HFF-Myc (cell line): ENCODE measurements around the gene SPG11.

ENCODE experiments used
- DNase-seq: peaks from one replicate; pipeline ENCODE4 v3.0.0-alpha.2; 2011; ENCODE audit warnings: low read depth; ENCODE audit errors: extremely low read depth
- H3K4me3 ChIP-seq: replicated peaks from 2 replicates; pipeline ENCODE4 v1.5.1; 2011; ENCODE audit warnings: low read depth, mild to moderate bottlenecking, control low read depth, low read length
- TF ChIP-seq, protein P1 (sequence below): IDR thresholded peaks from 2 replicates; pipeline ENCODE4 v1.5.1; 2012; ENCODE audit warnings: mild to moderate bottlenecking, low read depth, low read length, control low read depth; ENCODE audit errors: missing control alignments

Gene SPG11

DNA sequence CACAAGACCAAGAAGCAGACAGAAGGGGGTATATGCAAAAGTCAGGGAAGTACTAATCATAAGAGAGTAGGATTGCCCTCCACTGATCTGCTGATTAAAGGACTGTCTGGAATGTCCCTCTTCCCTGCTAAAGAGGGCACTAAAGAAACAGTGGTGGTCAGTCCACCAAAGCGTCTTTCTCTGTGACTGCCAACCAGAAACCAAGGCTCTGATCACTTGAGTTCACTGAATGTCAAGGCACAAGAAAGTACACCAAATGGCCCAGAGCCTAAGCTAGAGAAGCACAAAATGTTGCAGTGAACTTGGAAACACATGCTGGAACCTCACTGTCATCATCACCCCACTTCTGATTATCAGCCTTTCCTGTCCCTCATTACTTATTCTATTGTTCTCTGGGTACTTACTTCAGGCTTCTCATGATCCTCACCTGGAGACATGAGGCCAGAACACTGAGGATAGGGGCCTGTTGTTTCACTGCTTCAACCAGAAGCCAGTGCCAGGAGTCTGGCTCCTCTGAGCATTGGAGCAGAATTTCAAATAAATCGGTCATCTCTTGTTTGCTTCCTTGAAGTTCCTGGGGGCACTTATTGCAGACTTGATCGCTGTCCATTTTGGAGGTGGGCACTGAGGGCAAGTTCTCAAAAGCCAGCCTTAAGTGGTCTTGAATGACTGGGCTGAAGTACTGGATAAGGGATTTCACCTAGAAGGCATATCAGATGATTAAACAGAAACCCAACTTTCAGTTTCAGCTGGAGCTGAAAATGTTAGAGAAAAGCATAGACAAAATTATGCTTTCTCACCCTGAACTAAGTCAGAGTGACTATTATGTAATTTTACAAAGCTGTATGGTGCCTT lies 67.6 kb downstream of the SPG11 start:
- TF ChIP-seq, protein P1, sequence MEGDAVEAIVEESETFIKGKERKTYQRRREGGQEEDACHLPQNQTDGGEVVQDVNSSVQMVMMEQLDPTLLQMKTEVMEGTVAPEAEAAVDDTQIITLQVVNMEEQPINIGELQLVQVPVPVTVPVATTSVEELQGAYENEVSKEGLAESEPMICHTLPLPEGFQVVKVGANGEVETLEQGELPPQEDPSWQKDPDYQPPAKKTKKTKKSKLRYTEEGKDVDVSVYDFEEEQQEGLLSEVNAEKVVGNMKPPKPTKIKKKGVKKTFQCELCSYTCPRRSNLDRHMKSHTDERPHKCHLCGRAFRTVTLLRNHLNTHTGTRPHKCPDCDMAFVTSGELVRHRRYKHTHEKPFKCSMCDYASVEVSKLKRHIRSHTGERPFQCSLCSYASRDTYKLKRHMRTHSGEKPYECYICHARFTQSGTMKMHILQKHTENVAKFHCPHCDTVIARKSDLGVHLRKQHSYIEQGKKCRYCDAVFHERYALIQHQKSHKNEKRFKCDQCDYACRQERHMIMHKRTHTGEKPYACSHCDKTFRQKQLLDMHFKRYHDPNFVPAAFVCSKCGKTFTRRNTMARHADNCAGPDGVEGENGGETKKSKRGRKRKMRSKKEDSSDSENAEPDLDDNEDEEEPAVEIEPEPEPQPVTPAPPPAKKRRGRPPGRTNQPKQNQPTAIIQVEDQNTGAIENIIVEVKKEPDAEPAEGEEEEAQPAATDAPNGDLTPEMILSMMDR: no peak
- DNase-seq: no peak
- H3K4me3 ChIP-seq: no peak overlapping the region

DNA sequence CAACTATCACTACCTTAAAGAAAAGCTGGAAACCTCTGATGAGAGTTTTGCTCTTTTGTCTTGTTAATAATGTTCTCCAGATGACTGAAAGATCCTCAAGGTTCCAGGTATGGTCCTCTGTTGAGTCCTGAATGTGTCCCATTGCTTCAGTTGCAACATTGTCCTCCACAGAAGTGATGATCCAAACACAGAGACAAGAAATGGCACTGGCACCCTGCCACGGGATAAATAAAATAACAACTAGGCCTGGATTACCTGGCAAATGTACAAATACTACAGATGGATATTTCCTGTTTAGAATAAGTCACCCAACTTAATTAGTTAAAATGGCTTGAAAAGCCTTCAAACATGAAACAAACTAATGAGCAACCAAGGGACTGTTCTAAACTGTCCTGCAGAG lies 68.2 kb downstream of the SPG11 start:
- no peak for DNase-seq
- TF ChIP-seq, protein P1: no peak
- H3K4me3 ChIP-seq: no peak overlapping the region

- no peak overlapping the region for H3K4me3 ChIP-seq
- no peak for DNase-seq
- TF ChIP-seq, protein P1: peak; percentile 47
Observed at GRCh38 chr15:44593042-44593736, 70.3 kb downstream of the SPG11 start.

DNA sequence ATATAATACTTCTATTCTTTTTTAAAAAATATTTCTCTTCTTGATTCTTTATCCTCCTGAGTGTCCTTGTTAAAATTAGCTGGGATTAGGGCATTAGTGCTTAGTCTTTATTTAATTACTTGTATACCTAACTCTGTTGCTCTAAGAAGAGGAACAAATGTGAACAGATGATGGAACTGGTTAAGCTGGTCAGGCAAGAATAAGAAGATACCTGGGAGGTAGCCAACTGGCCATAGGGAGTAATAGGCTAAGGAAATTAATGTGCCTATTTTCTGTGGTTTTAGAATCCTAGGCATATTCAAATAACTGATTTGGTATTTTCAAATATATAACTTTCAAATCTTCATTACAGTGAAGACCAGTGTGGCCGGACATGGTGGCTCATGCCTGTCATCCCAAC lies 72.1 kb downstream of the SPG11 start:
- H3K4me3 ChIP-seq: no peak overlapping the region
- no peak for DNase-seq
- TF ChIP-seq, protein P1: no peak

DNA sequence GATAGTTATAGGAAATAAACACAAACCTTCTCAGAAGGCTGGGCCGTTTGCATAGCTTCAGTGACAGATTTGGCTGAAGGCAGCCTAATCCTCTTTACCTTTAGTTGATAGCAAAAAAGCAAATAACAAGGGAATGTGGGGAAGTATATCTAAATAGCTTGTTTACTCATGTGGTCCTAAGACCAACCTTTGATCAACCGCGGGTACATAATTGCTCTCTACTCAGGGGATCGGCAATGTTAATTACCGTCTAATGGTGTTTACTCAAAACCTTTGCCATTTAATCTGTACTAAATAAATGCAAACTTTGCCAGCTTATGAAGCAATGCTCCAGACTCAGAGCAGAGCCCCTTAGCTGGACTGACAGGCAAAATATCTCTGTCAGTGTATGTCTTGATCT lies 74.9 kb downstream of the SPG11 start:
- H3K4me3 ChIP-seq: no peak overlapping the region
- TF ChIP-seq, protein P1: no peak
- DNase-seq: no peak

DNA sequence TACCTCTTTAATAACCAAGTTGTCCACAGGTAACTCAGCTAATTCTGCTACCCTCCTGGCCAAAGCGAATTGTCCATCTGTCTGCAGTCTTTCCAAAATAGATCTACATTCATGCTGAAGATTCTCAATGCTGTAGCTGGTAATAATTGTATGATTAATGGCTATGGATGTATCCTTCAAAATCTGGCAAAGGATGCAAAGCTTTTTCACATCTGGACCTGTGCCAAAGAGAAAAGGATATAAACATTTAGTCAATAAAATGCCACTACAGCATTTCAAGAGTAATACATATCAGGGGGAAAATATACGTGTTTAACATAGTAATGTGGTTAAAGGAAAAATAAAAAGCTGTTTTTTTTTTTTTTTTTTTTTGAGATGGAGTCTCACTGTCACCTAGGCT lies 77.8 kb downstream of the SPG11 start:
- no peak overlapping the region for H3K4me3 ChIP-seq
- DNase-seq: no peak
- TF ChIP-seq, protein P1: no peak
